Prostate gland (tissue), 2 donors: Measurements from ENCODE around the gene EIF4EBP3. TPM values are rescaled to one million over a fixed set of nuclear protein-coding genes. Genes with fewer than 3 reads are reported as not detected.

Experiments
- DNase-seq: peaks from one replicate; pipeline ENCODE4 v3.0.0-alpha.2; 2019; ENCODE audit warnings: low spot score
- H3K27ac ChIP-seq, 2 donors: fragments of 200-600 bp; sonication (generic); 2 replicates each; pipeline ENCODE4 v1.5.1; 2017 to 2019
- H3K27me3 ChIP-seq: fragments of 200-600 bp; sonication (generic); replicated peaks from 2 replicates; pipeline ENCODE4 v1.5.1; 2019; ENCODE audit not compliant: insufficient read depth
- H3K36me3 ChIP-seq, 2 donors: fragments of 200-600 bp; sonication (generic); 1 replicate in 1 of 2; 2 replicates in 1 of 2; pipeline versions ENCODE4 v1.5.1 to v1.8.1; 2017 to 2019
- H3K4me1 ChIP-seq: fragments of 200-600 bp; sonication (generic); replicated peaks from 2 replicates; pipeline ENCODE4 v1.5.1; 2019
- H3K4me3 ChIP-seq, 2 donors: fragments of 200-600 bp; sonication (generic); 2 replicates each; pipeline ENCODE4 v1.5.1; 2017 to 2019
- H3K9me3 ChIP-seq: fragments of 200-600 bp; sonication (generic); 2 replicates; pipeline ENCODE4 v1.5.1; 2017
- POLR2A ChIP-seq: fragments of 450-650 bp; IDR thresholded peaks from one replicate; pipeline ENCODE4 v1.6.1; 2016; ENCODE audit warnings: antibody characterized with exemption, mild to moderate bottlenecking
- POLR2AphosphoS5 ChIP-seq: sonication (generic); formaldehyde crosslinking; IDR thresholded peaks from one replicate; pipeline ENCODE4 v1.6.1; 2017; ENCODE audit warnings: antibody characterized with exemption
- WGBS: methylation state at CpG from one replicate; pipeline ENCODE4 v1.1.5; 2018; 5-methylcytosine and 5-hydroxymethylcytosine counted together
- intact Hi-C: fragments of 100-400 bp; cut with DNase I; formaldehyde crosslinking; loops from one replicate; pipeline ENCODE4 v1.14.2; 2022
- total RNA-seq, 2 donors: library from RNA; depleted of rRNA; stranded (reverse); fragments of >200 nt; gene quantifications; one replicate each; pipeline ENCODE4 v1.1.0, GENCODE V29; 2016
- TF ChIP-seq, protein P1 (sequence below), 4 experiments: fragments of 200-600 bp in 2 of 4; fragments of 450-650 bp in 2 of 4; sonication (generic) in 2 of 4; IDR thresholded peaks; 1 replicate in 3 of 4; 2 replicates in 1 of 4; pipeline ENCODE4 v1.5.1; 2016 to 2019; ENCODE audit warnings: antibody characterized with exemption in 4 of 4, mild to moderate bottlenecking in 2 of 4, moderate library complexity in 2 of 4

Gene EIF4EBP3
- total RNA-seq, 2 donors from 2014 or later, result 28.3 to 41.4 TPM

DNA sequence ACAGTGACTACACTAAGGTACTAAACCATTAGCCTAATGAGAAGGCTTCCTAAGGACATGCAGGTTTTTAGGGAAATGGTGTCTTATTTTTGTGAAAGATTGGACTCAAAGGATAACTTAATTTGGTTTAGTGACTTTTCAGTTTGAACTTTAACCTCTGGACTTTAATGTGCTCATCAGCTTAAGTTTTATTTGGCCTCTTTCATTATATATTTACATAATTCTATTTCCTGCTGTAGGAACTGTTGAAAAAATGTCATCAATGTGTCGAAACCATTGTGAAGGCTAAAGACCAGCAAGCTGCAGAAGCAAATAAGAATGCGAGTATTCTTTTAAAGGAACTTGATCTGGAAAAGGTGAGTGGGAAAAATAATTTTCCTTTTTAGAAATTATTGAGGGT lies 34.3 kb upstream of the EIF4EBP3 start:
- Histone ChIP-seq H3K36me3 (peaks cover 6% of the 10 kb centered on the region in 2 donors), H3K4me3 (no peak overlapping the region), H3K4me1 (no peaks in the 10 kb centered on the region), H3K27ac (no peak overlapping the region), H3K9me3 (no peaks in the 10 kb centered on the region), H3K27me3 (no peaks in the 10 kb centered on the region)
- TF ChIP-seq, protein P1, sequence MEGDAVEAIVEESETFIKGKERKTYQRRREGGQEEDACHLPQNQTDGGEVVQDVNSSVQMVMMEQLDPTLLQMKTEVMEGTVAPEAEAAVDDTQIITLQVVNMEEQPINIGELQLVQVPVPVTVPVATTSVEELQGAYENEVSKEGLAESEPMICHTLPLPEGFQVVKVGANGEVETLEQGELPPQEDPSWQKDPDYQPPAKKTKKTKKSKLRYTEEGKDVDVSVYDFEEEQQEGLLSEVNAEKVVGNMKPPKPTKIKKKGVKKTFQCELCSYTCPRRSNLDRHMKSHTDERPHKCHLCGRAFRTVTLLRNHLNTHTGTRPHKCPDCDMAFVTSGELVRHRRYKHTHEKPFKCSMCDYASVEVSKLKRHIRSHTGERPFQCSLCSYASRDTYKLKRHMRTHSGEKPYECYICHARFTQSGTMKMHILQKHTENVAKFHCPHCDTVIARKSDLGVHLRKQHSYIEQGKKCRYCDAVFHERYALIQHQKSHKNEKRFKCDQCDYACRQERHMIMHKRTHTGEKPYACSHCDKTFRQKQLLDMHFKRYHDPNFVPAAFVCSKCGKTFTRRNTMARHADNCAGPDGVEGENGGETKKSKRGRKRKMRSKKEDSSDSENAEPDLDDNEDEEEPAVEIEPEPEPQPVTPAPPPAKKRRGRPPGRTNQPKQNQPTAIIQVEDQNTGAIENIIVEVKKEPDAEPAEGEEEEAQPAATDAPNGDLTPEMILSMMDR (IDR thresholded peaks at IDR 0.05), result no peak
- TF ChIP-seq POLR2AphosphoS5, result no peak
- TF ChIP-seq POLR2A, result no peak
- intact Hi-C loops, result no loop called here
- no peak for DNase-seq
- 95% methylated on average over 2 of the region's 2 CpGs for WGBS

DNA sequence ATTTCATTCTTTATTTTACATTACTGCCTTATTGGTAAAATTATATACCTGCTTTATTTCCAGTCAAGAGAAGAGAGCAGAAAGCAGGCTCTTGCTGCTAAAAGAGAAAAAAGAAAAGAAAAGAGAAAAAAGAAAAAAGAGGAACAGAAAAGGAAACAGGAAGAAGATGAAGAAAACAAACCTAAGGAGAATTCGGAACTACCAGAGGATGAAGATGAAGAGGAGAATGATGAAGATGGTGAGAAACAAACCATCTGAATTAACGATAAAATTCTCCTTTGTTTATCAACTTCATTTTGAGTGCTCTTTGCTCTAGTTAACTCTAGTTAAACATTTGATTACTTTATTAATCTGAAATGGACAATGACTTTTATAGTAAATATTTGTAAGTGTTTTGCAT lies 23.5 kb upstream of the EIF4EBP3 start:
- 87% methylated on average over 2 of the region's 2 CpGs for WGBS
- Histone ChIP-seq H3K36me3 (peaks cover 6 to 9% of the 10 kb centered on the region in 2 donors), H3K9me3 (no peaks in the 10 kb centered on the region), H3K27ac (no peak overlapping the region), H3K27me3 (no peaks in the 10 kb centered on the region), H3K4me1 (no peaks in the 10 kb centered on the region), H3K4me3 (no peak overlapping the region)
- intact Hi-C loops, result no loop called here
- TF ChIP-seq, protein P1 (IDR thresholded peaks at IDR 0.05), result no peak
- TF ChIP-seq POLR2AphosphoS5 (no peak), POLR2A (no peak)
- DNase-seq, result no peak

DNA sequence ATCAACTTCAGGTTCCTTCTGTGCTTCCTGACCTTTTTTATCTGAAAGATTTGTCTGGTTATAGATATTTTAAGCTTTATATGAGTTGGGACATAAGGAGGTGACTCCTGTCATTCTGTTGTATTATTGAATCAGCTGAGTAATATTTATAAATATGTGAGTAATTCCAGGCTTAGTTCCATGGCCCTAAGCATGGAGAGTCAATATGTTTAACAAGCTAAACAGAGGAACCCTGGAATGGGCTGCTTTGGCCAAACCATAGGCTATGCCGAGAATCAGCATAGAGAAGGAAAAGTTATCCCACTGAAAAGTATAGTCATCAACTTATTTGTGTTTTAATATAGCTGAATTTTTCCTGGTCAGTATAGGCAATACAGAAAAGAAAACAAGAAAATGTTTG lies 7.2 kb upstream of the EIF4EBP3 start:
- peaks cover 0 to 6% of the 10 kb centered on the region in 2 donors for H3K36me3 ChIP-seq
- H3K27me3 ChIP-seq, result no peaks in the 10 kb centered on the region
- no peak overlapping the region for H3K27ac ChIP-seq
- intact Hi-C loops, result no loop called here
- H3K4me1 ChIP-seq, result no peaks in the 10 kb centered on the region
- TF ChIP-seq POLR2AphosphoS5, result no peak
- no peak for TF ChIP-seq POLR2A
- TF ChIP-seq, protein P1 (IDR thresholded peaks at IDR 0.05), result no peak
- no peak for DNase-seq
- no peak overlapping the region for H3K4me3 ChIP-seq
- WGBS, result 93% methylated on average over 1 of the region's 1 CpG
- H3K9me3 ChIP-seq, result no peaks in the 10 kb centered on the region

DNA sequence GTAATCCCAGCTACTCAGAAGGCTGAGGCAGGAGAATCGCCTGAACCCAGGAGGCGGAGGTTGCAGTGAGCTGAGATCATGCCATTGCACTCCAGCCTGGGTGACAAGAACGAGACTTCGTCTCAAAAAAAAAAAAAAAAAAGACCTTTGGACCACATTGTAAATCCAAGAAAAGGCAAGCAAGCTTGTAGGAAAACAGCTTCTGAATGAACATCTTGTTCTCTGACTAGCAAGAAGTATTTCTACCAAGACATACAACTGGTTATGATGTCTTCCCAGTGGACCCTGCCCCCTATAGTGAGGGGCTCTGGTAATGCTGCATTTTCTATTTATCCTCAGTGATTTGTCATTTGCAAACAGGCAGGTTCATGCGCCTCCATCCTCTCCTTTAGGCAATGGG lies 4.5 kb upstream of the EIF4EBP3 start:
- Histone ChIP-seq H3K4me1 (peaks cover 5% of the 10 kb centered on the region), H3K27ac (no peak overlapping the region), H3K27me3 (no peaks in the 10 kb centered on the region), H3K9me3 (no peaks in the 10 kb centered on the region), H3K36me3 (peaks cover 0 to 6% of the 10 kb centered on the region in 2 donors), H3K4me3 (no peak overlapping the region)
- intact Hi-C loops, result no loop called here
- no peak for DNase-seq
- no peak for TF ChIP-seq POLR2A
- TF ChIP-seq, protein P1 (IDR thresholded peaks at IDR 0.05), result no peak
- TF ChIP-seq POLR2AphosphoS5, result no peak
- 90% methylated on average over 5 of the region's 5 CpGs for WGBS

DNA sequence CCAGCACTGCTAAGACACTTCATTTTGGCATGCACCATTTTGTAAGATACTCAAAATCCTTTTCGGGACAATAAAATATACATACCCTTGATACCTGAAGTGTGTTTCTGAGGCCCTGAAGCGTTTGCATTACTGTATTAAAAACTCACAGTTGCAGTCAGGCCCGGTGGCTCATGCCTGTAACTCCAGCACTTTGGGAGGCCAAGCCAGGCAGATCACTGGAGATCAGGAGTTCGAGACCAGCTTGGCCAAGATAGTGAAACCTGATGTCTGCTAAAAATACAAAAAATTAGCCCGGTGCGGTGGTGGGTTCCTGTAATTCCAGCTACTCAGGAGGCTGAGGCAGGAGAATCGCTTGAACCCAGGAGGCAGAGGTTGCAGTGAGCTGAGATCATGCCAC lies 2.5 kb upstream of the EIF4EBP3 start:
- Histone ChIP-seq H3K9me3 (no peaks in the 10 kb centered on the region), H3K27me3 (no peaks in the 10 kb centered on the region), H3K27ac (no peak overlapping the region), H3K4me3 (no peak overlapping the region), H3K36me3 (peaks cover 0 to 8% of the 10 kb centered on the region in 2 donors), H3K4me1 (peaks cover 21% of the 10 kb centered on the region)
- WGBS, result over 99% methylated on average over 7 of the region's 7 CpGs
- intact Hi-C loops, result loop anchor here (5.0 kb wide), 1 partner anchor 92 kb away; the partner anchor contains the start of gene TMCO6
- TF ChIP-seq POLR2A, result no peak
- no peak for TF ChIP-seq POLR2AphosphoS5
- TF ChIP-seq, protein P1 (IDR thresholded peaks at IDR 0.05), result no peak
- no peak for DNase-seq
